K562 (cell line): ENCODE results near the gene CBFA2T2. TPM values are rescaled to one million over a fixed set of nuclear protein-coding genes. Genes with fewer than 3 reads are reported as not detected.

Source experiments
- CBX3 ChIP-seq, 2 experiments: IDR thresholded peaks; 1 replicate in 1 of 2; 2 replicates in 1 of 2; pipeline ENCODE4 v1.6.1; 2012; ENCODE audit warnings: inconsistent platforms in 2 of 2, low read length in 2 of 2, borderline replicate concordance in 1 of 2, control low read depth in 1 of 2
- CXXC5 ChIP-seq: fragments of 250-450 bp; sonication (Bioruptor Pico); IDR thresholded peaks from 2 replicates; pipeline ENCODE4 v1.8.0; 2022; ENCODE audit warnings: inconsistent platforms, mild to moderate bottlenecking, moderate library complexity
- DNMT1 ChIP-seq: fragments of 450-650 bp; IDR thresholded peaks from 2 replicates; pipeline ENCODE4 v1.6.1; 2016; ENCODE audit warnings: antibody characterized with exemption, mild to moderate bottlenecking
- HLTF ChIP-seq: fragments of 450-650 bp; IDR thresholded peaks from 2 replicates; pipeline ENCODE4 v1.6.1; 2016
- IRF2 ChIP-seq: sonication (generic); formaldehyde crosslinking; IDR thresholded peaks from 2 replicates; pipeline ENCODE4 v1.8.1; 2022; ENCODE audit warnings: mild to moderate bottlenecking, missing genetic modification reagents
- LCOR ChIP-seq: sonication (generic); formaldehyde crosslinking; IDR thresholded peaks from 2 replicates; pipeline ENCODE4 v1.8.0; 2022; ENCODE audit warnings: mild to moderate bottlenecking, missing genetic modification reagents
- LEF1 ChIP-seq: fragments of 450-650 bp; IDR thresholded peaks from 2 replicates; pipeline ENCODE4 v1.6.1; 2016; ENCODE audit warnings: mild to moderate bottlenecking
- NR1H2 ChIP-seq: sonication (generic); formaldehyde crosslinking; IDR thresholded peaks from 2 replicates; pipeline ENCODE4 v1.4.0; 2020; ENCODE audit warnings: mild to moderate bottlenecking, missing genetic modification reagents
- SP2 ChIP-seq: IDR thresholded peaks from 2 replicates; pipeline ENCODE4 v1.6.1; 2011; ENCODE audit warnings: mild to moderate bottlenecking, low read depth, low read length, moderate library complexity; ENCODE audit not compliant: poor library complexity, severe bottlenecking; ENCODE audit errors: extremely low read depth
- TAL1 ChIP-seq: fragments of 450-650 bp; IDR thresholded peaks from 2 replicates; pipeline ENCODE4 v1.6.1; 2016; ENCODE audit warnings: mild to moderate bottlenecking
- ZNF184 ChIP-seq: sonication (generic); formaldehyde crosslinking; IDR thresholded peaks from 2 replicates; pipeline ENCODE4 v1.5.0; 2020; ENCODE audit warnings: missing genetic modification reagents
- polyA plus RNA-seq, 8 experiments: library from polyadenylated mRNA; depleted of rRNA in 4 of 8; stranded (reverse) in 5 of 8; unstranded in 3 of 8; fragments of >200 nt; fragmentation: Nextera tagmentation in 2 of 8; fragmentation: Illumina TruSeq in 1 of 8; extraction: Ambion mirVana in 2 of 8; extraction: Trizol in 1 of 8; gene quantifications; 2 replicates each; pipeline versions ENCODE4 v1.2.1 to v1.2.3, GENCODE V29; 2011 to 2014; ENCODE audit warnings: inconsistent platforms in 1 of 8, missing spikeins in 1 of 8
- total RNA-seq, 7 experiments: library from RNA; depleted of rRNA in 6 of 7; stranded (reverse); fragments of >200 nt in 6 of 7; fragmentation: Illumina TruSeq in 2 of 7; extraction: Trizol in 2 of 7; gene quantifications; 2 replicates each; pipeline versions ENCODE4 v1.2.1 to v1.2.3, GENCODE V29; 2011 to 2021; ENCODE audit warnings: low replicate concordance in 1 of 7
- TF ChIP-seq, protein P1 (sequence below): fragments of 150-350 bp; conservative IDR thresholded peaks from 2 replicates; pipeline ENCODE4 v1.6.1; 2014; ENCODE audit warnings: low read length
- TF ChIP-seq, protein P2 (sequence below): fragments of 250-450 bp; sonication (Bioruptor Pico); IDR thresholded peaks from 2 replicates; pipeline ENCODE4 v1.4.0; 2020; ENCODE audit warnings: mild to moderate bottlenecking
- TF ChIP-seq, protein P3 (sequence below): sonication (generic); formaldehyde crosslinking; IDR thresholded peaks from 2 replicates; pipeline ENCODE4 v1.8.0; 2022; ENCODE audit warnings: mild to moderate bottlenecking, low read depth, missing genetic modification reagents
- TF ChIP-seq, protein P4 (sequence below): fragments of 200-800 bp; sonication (Bioruptor generic); IDR thresholded peaks from 2 replicates; pipeline ENCODE4 v1.6.1; 2017; ENCODE audit warnings: missing genetic modification characterization, missing compliant biosample characterization
- TF ChIP-seq, protein P5 (sequence below): fragments of 250-450 bp; sonication (Bioruptor Pico); IDR thresholded peaks from 2 replicates; pipeline ENCODE4 v1.8.0; 2022; ENCODE audit warnings: inconsistent platforms, mild to moderate bottlenecking, moderate library complexity, borderline replicate concordance
- TF ChIP-seq, protein P6 (sequence below): fragments of 450-650 bp; formaldehyde crosslinking; IDR thresholded peaks from 2 replicates; pipeline ENCODE4 v1.4.0; 2022; ENCODE audit warnings: missing genetic modification characterization

The CBFA2T2 gene
- total and polyA plus RNA-seq, 9 of the 15 experiments (the other 6 are each of a cell fraction or from before 2014, with no cell fraction given) = 0.27 to 9.6 (median 5.8) TPM

DNA sequence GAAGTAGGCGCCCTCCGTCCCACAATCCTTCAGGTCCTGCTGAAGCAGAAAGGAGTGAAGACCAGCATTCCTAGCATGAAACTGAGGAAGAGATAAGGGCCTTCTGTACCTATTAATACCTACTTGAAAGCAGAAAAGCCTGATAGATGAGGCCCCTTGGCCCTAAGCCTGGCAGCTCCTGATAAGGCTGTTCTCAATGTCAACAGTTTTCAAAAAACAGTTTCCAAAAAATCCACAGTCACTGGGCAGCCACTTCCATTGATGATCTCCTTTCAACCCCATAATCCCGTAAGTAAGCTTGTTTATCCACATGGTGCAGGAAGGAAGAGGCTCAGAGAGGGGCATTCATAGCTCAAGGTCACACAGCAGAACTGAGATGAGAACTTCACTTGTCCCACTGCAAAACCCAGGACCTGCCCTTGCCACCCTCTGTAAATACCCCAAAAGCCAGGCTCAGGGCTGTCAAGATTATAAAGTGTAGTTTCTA, 199.1 kb downstream of the CBFA2T2 start (continued):
- TF ChIP-seq, protein P1, sequence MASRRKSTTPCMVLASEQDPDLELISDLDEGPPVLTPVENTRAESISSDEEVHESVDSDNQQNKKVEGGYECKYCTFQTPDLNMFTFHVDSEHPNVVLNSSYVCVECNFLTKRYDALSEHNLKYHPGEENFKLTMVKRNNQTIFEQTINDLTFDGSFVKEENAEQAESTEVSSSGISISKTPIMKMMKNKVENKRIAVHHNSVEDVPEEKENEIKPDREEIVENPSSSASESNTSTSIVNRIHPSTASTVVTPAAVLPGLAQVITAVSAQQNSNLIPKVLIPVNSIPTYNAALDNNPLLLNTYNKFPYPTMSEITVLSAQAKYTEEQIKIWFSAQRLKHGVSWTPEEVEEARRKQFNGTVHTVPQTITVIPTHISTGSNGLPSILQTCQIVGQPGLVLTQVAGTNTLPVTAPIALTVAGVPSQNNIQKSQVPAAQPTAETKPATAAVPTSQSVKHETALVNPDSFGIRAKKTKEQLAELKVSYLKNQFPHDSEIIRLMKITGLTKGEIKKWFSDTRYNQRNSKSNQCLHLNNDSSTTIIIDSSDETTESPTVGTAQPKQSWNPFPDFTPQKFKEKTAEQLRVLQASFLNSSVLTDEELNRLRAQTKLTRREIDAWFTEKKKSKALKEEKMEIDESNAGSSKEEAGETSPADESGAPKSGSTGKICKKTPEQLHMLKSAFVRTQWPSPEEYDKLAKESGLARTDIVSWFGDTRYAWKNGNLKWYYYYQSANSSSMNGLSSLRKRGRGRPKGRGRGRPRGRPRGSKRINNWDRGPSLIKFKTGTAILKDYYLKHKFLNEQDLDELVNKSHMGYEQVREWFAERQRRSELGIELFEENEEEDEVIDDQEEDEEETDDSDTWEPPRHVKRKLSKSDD = no peak
- TF ChIP-seq, protein P2, sequence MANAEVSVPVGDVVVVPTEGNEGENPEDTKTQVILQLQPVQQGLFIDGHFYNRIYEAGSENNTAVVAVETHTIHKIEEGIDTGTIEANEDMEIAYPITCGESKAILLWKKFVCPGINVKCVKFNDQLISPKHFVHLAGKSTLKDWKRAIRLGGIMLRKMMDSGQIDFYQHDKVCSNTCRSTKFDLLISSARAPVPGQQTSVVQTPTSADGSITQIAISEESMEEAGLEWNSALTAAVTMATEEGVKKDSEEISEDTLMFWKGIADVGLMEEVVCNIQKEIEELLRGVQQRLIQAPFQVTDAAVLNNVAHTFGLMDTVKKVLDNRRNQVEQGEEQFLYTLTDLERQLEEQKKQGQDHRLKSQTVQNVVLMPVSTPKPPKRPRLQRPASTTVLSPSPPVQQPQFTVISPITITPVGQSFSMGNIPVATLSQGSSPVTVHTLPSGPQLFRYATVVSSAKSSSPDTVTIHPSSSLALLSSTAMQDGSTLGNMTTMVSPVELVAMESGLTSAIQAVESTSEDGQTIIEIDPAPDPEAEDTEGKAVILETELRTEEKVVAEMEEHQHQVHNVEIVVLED (CRISPR knock-in tag) = no peak
- TF ChIP-seq, protein P3, sequence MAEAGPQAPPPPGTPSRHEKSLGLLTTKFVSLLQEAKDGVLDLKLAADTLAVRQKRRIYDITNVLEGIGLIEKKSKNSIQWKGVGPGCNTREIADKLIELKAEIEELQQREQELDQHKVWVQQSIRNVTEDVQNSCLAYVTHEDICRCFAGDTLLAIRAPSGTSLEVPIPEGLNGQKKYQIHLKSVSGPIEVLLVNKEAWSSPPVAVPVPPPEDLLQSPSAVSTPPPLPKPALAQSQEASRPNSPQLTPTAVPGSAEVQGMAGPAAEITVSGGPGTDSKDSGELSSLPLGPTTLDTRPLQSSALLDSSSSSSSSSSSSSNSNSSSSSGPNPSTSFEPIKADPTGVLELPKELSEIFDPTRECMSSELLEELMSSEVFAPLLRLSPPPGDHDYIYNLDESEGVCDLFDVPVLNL = no peak
- peak; percentile 67 for TF ChIP-seq CXXC5 (CRISPR knock-in tag)
- TF ChIP-seq, protein P4, sequence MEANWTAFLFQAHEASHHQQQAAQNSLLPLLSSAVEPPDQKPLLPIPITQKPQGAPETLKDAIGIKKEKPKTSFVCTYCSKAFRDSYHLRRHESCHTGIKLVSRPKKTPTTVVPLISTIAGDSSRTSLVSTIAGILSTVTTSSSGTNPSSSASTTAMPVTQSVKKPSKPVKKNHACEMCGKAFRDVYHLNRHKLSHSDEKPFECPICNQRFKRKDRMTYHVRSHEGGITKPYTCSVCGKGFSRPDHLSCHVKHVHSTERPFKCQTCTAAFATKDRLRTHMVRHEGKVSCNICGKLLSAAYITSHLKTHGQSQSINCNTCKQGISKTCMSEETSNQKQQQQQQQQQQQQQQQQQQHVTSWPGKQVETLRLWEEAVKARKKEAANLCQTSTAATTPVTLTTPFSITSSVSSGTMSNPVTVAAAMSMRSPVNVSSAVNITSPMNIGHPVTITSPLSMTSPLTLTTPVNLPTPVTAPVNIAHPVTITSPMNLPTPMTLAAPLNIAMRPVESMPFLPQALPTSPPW (CRISPR knock-in tag) = no peak
- TF ChIP-seq LEF1 = peak; percentile 96
- TF ChIP-seq SP2 = no peak
- no peak; a peak in 1 of 3 replicates for TF ChIP-seq CBX3 (IDR thresholded peaks at IDR 0.05; ENCODE audit: borderline replicate concordance in 1 of 2, low read length in 2 of 2)
- TF ChIP-seq, protein P5, sequence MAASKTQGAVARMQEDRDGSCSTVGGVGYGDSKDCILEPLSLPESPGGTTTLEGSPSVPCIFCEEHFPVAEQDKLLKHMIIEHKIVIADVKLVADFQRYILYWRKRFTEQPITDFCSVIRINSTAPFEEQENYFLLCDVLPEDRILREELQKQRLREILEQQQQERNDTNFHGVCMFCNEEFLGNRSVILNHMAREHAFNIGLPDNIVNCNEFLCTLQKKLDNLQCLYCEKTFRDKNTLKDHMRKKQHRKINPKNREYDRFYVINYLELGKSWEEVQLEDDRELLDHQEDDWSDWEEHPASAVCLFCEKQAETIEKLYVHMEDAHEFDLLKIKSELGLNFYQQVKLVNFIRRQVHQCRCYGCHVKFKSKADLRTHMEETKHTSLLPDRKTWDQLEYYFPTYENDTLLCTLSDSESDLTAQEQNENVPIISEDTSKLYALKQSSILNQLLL (CRISPR knock-in tag) = no peak
- TF ChIP-seq, protein P6, sequence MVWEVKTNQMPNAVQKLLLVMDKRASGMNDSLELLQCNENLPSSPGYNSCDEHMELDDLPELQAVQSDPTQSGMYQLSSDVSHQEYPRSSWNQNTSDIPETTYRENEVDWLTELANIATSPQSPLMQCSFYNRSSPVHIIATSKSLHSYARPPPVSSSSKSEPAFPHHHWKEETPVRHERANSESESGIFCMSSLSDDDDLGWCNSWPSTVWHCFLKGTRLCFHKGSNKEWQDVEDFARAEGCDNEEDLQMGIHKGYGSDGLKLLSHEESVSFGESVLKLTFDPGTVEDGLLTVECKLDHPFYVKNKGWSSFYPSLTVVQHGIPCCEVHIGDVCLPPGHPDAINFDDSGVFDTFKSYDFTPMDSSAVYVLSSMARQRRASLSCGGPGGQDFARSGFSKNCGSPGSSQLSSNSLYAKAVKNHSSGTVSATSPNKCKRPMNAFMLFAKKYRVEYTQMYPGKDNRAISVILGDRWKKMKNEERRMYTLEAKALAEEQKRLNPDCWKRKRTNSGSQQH (CRISPR knock-in tag) = no peak
- TF ChIP-seq TAL1 = peak; percentile 92
- TF ChIP-seq HLTF = no peak
- TF ChIP-seq ZNF184 (CRISPR knock-in tag) = no peak
- no peak for TF ChIP-seq DNMT1
- TF ChIP-seq LCOR = peak; percentile 43
- no peak for TF ChIP-seq IRF2
- TF ChIP-seq NR1H2 = no peak
